ENCODE measurements around the gene IGF2BP3. TPM values are rescaled to one million over a fixed set of nuclear protein-coding genes. Genes with fewer than 3 reads are reported as not detected.
A peak's percentile ranks its signal among the peaks of the same experiment; 100 is the strongest.
"Not testable (repeated sequence)": the region's sequence is repeated elsewhere in the genome, so short reads cannot be mapped to it uniquely, and the experiment has no call there.

IGF2BP3 gene
- 64.7 TPM for polyA plus RNA-seq (2013, experiment 1 of 2)
- 70.8 TPM for polyA plus RNA-seq (2013, experiment 2 of 2)

GRCh38 chr7:23470330-23471105 is at the start of gene IGF2BP3:
IGF2BP3 (minus strand) TSS chr7:23470491; CDS start chr7:23470110, 381 bp downstream.
- Histone ChIP-seq H3K4me1 (ENCODE audit: control insufficient read depth, insufficient read depth, low read length, poor library complexity, severe bottlenecking) (peaks cover 9% of the 10 kb centered on the region), H3K9me3 (ENCODE audit: control insufficient read depth, low read length) (no peaks in the 10 kb centered on the region), H3K36me3 (ENCODE audit: control insufficient read depth, insufficient read depth, low read length) (peaks cover 5% of the 10 kb centered on the region), H3K4me3 (ENCODE audit: extremely low read depth, insufficient read depth, low read length, poor library complexity, severe bottlenecking) (peak within 1 kb of the TSS; percentile 94), H3K27ac (ENCODE audit: low read depth, low read length, severe bottlenecking) (peak within 1 kb of the TSS; percentile 97)
- 0 to 1% methylated on average over 14 to 16 of the region's 34 CpGs for WGBS, 2 experiments (ENCODE audit: insufficient coverage in 2 of 2)

DNA sequence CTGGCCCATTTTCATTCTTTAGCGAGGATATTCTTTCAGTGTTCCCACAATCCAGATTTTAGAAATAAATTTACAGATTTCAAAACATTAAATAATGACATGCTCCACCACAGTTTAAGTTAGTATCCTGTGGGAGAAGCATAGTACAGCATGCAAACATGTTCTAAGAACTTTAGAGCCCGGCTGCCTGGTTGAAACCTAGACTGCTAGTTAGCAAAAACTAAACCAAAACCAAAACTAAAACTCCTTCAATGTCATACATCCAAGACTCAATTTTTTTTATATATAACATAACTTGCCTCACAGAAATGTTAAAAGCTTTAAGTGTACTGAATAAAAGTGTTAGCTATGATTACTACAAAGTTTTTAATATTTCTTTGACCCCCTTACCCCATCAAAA is 44.5 kb upstream of the IGF2BP3 start:
- H3K4me1 ChIP-seq (ENCODE audit: control insufficient read depth, insufficient read depth, low read length, poor library complexity, severe bottlenecking), result no peaks in the 10 kb centered on the region
- 100% methylated on average over 1 of the region's 2 CpGs for WGBS, 2 experiments (ENCODE audit: insufficient coverage in 2 of 2)
- H3K27ac ChIP-seq (ENCODE audit: low read depth, low read length, severe bottlenecking), result no peak overlapping the region
- H3K4me3 ChIP-seq (ENCODE audit: extremely low read depth, insufficient read depth, low read length, poor library complexity, severe bottlenecking), result no peak overlapping the region
- peaks cover 98% of the 10 kb centered on the region for H3K36me3 ChIP-seq (ENCODE audit: control insufficient read depth, insufficient read depth, low read length)
- H3K9me3 ChIP-seq (ENCODE audit: control insufficient read depth, low read length), result no peaks in the 10 kb centered on the region

DNA sequence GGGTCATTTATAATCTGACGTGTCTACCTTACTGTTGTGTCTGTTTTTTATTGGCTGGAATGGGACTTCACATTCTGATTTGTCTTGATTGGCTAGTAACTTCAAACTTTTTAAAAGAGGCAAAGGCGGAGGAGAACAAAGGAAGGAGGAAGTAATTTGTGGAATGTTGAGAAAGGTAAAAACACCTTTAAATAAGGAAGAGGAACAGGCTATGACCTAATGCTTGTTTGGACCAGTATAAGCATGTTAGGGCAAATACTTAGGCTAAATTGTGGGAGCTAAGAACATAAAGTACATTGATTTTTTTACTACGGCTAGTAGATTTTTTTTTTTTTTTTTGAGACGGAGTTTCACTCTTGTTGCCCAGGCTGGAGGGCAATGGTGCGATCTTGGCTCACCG is 43.5 kb upstream of the IGF2BP3 start:
- not testable (repeated sequence) for H3K4me1 ChIP-seq (ENCODE audit: control insufficient read depth, insufficient read depth, low read length, poor library complexity, severe bottlenecking); H3K27ac ChIP-seq (ENCODE audit: low read depth, low read length, severe bottlenecking); H3K4me3 ChIP-seq (ENCODE audit: extremely low read depth, insufficient read depth, low read length, poor library complexity, severe bottlenecking); H3K9me3 ChIP-seq (ENCODE audit: control insufficient read depth, low read length)
- peaks cover 98% of the 10 kb centered on the region for H3K36me3 ChIP-seq (ENCODE audit: control insufficient read depth, insufficient read depth, low read length)
- WGBS, 2 experiments (ENCODE audit: insufficient coverage in 2 of 2), result 94 to 100% methylated on average over 1 to 2 of the region's 6 CpGs

DNA sequence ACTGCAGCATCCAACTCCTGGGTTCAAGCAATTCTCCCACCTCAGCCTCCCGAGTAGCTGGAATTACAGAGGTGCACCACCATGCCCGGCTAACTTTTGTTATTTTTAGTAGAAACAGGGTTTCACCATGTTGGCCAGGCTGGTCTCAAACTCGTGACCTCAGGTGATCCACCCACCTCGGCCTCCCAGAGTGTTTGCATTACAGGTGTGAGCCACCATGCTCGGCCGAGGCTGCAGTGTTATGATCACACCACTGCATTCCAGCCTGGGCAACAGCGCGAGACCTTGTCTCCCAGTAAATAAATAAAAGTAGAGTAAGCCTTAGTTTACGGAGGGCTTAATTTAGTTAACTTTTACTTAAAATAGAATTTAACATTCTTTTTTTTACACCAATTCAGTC is 23.7 kb upstream of the IGF2BP3 start:
- no peaks in the 10 kb centered on the region for H3K4me1 ChIP-seq (ENCODE audit: control insufficient read depth, insufficient read depth, low read length, poor library complexity, severe bottlenecking)
- WGBS, 2 experiments (ENCODE audit: insufficient coverage in 2 of 2), result 93 to 94% methylated on average over 5 to 7 of the region's 9 CpGs
- peaks cover 11% of the 10 kb centered on the region for H3K36me3 ChIP-seq (ENCODE audit: control insufficient read depth, insufficient read depth, low read length)
- H3K4me3 ChIP-seq (ENCODE audit: extremely low read depth, insufficient read depth, low read length, poor library complexity, severe bottlenecking), result no peak overlapping the region
- H3K27ac ChIP-seq (ENCODE audit: low read depth, low read length, severe bottlenecking), result no peak overlapping the region
- no peaks in the 10 kb centered on the region for H3K9me3 ChIP-seq (ENCODE audit: control insufficient read depth, low read length)

GRCh38 chr7:23491502-23491901 is 21.2 kb upstream of the IGF2BP3 start:
- Histone ChIP-seq H3K4me1 (ENCODE audit: control insufficient read depth, insufficient read depth, low read length, poor library complexity, severe bottlenecking) (no peaks in the 10 kb centered on the region), H3K9me3 (ENCODE audit: control insufficient read depth, low read length) (no peaks in the 10 kb centered on the region), H3K27ac (ENCODE audit: low read depth, low read length, severe bottlenecking) (no peak overlapping the region), H3K36me3 (ENCODE audit: control insufficient read depth, insufficient read depth, low read length) (peaks cover 2% of the 10 kb centered on the region), H3K4me3 (ENCODE audit: extremely low read depth, insufficient read depth, low read length, poor library complexity, severe bottlenecking) (peak overlapping the region; percentile 38)
- WGBS, 2 experiments (ENCODE audit: insufficient coverage in 2 of 2), result 100% methylated on average over 1 of the region's 3 CpGs; no CpG with 5 or more reads in 1 of the 2 experiments

DNA sequence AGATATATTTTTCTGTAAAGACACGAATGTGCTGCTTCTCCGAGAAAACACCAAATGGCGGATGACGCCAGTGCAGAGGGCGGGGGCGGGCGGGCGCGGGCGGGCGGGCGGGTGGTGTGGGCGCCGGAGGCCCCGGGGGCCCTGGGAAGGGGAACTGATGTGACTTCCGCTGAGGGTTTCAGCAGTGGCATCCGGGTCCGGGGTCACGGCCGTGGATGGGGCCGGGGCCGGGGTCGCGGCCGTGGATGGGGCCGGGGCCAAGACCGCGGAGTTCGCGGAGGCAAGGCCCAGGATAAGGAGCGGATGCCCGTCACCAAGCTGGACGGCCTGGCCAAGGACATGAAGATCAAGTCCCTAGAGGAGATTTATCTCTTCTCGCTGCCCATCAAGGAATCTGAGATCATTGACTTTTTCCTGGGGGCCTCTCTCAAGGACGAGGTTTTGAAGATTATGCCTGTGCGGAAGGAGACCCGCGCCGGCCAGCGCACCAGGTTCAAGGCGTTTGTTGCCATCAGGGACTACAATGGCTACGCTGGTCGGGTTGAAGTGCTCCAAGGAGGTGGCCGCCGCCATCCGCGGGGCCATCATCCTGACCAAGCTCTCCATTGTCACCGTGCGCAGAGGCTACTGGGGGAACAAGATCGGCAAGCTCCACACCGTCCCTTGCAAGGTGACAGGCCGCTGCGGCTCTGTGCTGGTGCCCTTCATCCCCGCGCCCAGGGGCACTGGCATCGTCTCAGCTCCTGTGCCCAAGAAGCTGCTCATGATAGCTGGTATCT is 20.3 kb upstream of the IGF2BP3 start:
- 63 to 64% methylated on average over 40 of the region's 56 CpGs for WGBS, 2 experiments (ENCODE audit: insufficient coverage in 2 of 2)
- Histone ChIP-seq H3K36me3 (ENCODE audit: control insufficient read depth, insufficient read depth, low read length) (peaks cover 2% of the 10 kb centered on the region), H3K27ac (ENCODE audit: low read depth, low read length, severe bottlenecking) (peak overlapping the region; percentile 73), H3K4me3 (ENCODE audit: extremely low read depth, insufficient read depth, low read length, poor library complexity, severe bottlenecking) (peak overlapping the region; percentile 38), H3K9me3 (ENCODE audit: control insufficient read depth, low read length) (no peaks in the 10 kb centered on the region), H3K4me1 (ENCODE audit: control insufficient read depth, insufficient read depth, low read length, poor library complexity, severe bottlenecking) (peaks cover 6% of the 10 kb centered on the region)

DNA sequence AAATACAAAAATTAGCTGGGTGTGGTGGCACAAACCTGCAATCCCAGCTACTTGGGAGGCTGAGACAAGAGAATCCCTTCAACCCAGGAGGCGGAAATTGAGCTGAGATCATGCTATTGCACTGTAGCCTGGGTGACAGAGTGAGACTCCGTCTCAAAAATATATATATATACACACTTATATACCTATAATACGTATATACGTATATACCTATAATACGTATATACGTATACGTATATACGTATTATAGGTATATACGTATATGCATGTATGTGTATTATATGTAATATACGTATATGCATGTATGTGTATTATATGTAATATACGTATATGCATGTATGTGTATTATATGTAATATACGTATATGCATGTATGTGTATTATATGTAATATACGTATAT is 18.4 kb upstream of the IGF2BP3 start:
- H3K4me3 ChIP-seq (ENCODE audit: extremely low read depth, insufficient read depth, low read length, poor library complexity, severe bottlenecking); H3K36me3 ChIP-seq (ENCODE audit: control insufficient read depth, insufficient read depth, low read length); H3K9me3 ChIP-seq (ENCODE audit: control insufficient read depth, low read length); H3K27ac ChIP-seq (ENCODE audit: low read depth, low read length, severe bottlenecking); H3K4me1 ChIP-seq (ENCODE audit: control insufficient read depth, insufficient read depth, low read length, poor library complexity, severe bottlenecking): not testable (repeated sequence)
- WGBS, 2 experiments (ENCODE audit: insufficient coverage in 2 of 2), result 80 to 83% methylated on average over 1 of the region's 13 CpGs

DNA sequence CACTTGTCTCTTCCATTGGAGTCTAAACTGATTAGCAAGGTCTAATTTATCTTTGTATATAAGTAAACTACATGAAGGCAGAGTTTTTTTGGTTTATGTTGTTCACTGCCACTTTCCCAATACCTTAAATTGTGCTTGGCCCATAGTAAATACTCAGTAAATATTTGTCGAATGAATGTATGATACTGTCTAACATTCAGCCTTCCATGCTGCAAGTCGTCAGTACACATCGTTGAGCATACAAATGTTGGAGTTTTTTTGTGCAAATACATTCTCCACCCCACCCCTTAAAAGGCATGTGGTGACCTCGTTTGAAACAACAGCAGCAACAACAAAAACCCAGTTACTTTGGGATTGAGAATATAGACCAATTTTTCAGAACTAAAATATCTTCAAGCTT is 17.4 kb upstream of the IGF2BP3 start:
- peaks cover 6% of the 10 kb centered on the region for H3K4me1 ChIP-seq (ENCODE audit: control insufficient read depth, insufficient read depth, low read length, poor library complexity, severe bottlenecking)
- H3K9me3 ChIP-seq (ENCODE audit: control insufficient read depth, low read length), result no peaks in the 10 kb centered on the region
- no CpG with 5 or more reads among the region's 4 CpGs for WGBS, 2 experiments (ENCODE audit: insufficient coverage in 2 of 2)
- H3K27ac ChIP-seq (ENCODE audit: low read depth, low read length, severe bottlenecking), result no peak overlapping the region
- H3K4me3 ChIP-seq (ENCODE audit: extremely low read depth, insufficient read depth, low read length, poor library complexity, severe bottlenecking), result no peak overlapping the region
- H3K36me3 ChIP-seq (ENCODE audit: control insufficient read depth, insufficient read depth, low read length), result peaks cover 2% of the 10 kb centered on the region

DNA sequence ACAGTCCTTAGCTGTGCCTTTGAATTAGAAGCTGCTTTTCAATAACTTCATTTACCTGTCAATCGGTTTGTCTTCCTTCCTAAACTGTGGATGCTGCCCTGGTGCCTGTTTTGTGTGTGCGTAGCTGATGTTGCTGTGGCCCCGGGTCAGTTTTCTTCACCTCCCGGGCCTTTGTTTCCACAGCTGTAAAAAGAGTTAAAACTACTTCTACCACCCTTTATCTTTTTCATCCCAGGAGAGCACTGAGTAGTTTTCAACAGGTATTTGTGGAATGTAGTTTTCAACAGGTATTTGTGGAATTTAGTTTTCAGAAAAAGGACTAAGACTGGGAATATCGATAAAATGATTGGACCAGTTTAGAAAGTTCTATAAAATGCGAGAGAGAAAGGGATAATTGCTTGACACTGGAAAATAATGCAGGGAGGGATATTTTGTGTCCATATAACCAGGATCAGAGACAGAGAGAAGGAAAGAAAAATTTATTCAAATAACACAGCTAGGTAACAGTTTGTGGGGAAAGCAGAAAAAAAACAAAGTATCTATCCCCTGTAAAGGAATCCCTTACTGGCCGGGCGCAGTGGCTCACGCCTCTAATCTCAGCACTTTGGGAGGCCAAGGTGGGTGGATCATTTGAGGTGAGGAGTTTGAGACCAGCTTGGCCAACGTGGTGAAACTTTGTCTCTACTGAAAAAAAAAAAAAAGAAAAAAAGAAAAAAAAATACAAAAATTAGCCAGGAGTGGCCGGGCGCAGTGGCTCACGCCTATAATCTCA is 15.9 kb upstream of the IGF2BP3 start:
- Histone ChIP-seq H3K4me3 (ENCODE audit: extremely low read depth, insufficient read depth, low read length, poor library complexity, severe bottlenecking) (no peak overlapping the region), H3K4me1 (ENCODE audit: control insufficient read depth, insufficient read depth, low read length, poor library complexity, severe bottlenecking) (peaks cover 6% of the 10 kb centered on the region), H3K36me3 (ENCODE audit: control insufficient read depth, insufficient read depth, low read length) (no peaks in the 10 kb centered on the region), H3K9me3 (ENCODE audit: control insufficient read depth, low read length) (no peaks in the 10 kb centered on the region), H3K27ac (ENCODE audit: low read depth, low read length, severe bottlenecking) (no peak overlapping the region)
- 69 to 93% methylated on average over 6 of the region's 13 CpGs for WGBS, 2 experiments (ENCODE audit: insufficient coverage in 2 of 2)

- Histone ChIP-seq H3K9me3 (ENCODE audit: control insufficient read depth, low read length) (no peaks in the 10 kb centered on the region), H3K4me1 (ENCODE audit: control insufficient read depth, insufficient read depth, low read length, poor library complexity, severe bottlenecking) (peaks cover 9% of the 10 kb centered on the region), H3K36me3 (ENCODE audit: control insufficient read depth, insufficient read depth, low read length) (peaks cover 10% of the 10 kb centered on the region), H3K4me3 (ENCODE audit: extremely low read depth, insufficient read depth, low read length, poor library complexity, severe bottlenecking) (no peak overlapping the region), H3K27ac (ENCODE audit: low read depth, low read length, severe bottlenecking) (no peak overlapping the region)
- WGBS, 2 experiments (ENCODE audit: insufficient coverage in 2 of 2), result 100% methylated on average over 3 of the region's 4 CpGs; no CpG with 5 or more reads in 1 of the 2 experiments
Observed at GRCh38 chr7:23482686-23483085, 12.4 kb upstream of the IGF2BP3 start.
